Head of caudate nucleus (tissue), 42 donors: Measurements from ENCODE around the gene B4GALT6.

Experiments
- DNase-seq, 42 donors: peaks; one replicate each; pipeline versions ENCODE4 v3.0.0 to v3.0.0-alpha.2; 2020 to 2021; ENCODE audit warnings: mixed read lengths in 7 of 42
- intact Hi-C: fragments of 100-400 bp; cut with DNase I; formaldehyde crosslinking; loops from one replicate; pipeline ENCODE4 v1.15.0; 2022

Gene B4GALT6

DNA sequence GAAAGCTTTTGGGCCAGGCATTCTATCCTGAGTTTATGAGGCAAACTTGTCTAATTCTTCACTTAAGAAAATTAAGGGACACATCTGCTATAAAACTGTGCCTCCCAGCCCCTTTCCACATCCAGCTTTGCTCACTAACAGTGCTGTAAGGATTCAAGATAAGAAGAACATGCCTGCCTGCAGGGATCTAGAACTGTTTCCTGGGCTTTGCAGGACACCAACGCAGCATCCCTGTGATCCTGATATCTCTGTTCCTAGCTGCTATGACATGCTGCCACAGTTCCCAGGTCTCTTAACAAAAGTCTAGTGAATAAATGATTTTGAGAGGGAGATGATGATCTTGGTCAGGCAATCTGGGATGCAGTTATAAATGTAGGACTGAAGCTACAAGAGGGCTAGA, 12.4 kb downstream of the B4GALT6 start:
- intact Hi-C loops: no loop called here
- no peak for DNase-seq

- DNase-seq: no peak
- intact Hi-C loops: no loop called here
Observed at GRCh38 chr18:31669541-31669940, 14.8 kb downstream of the B4GALT6 start.

DNA sequence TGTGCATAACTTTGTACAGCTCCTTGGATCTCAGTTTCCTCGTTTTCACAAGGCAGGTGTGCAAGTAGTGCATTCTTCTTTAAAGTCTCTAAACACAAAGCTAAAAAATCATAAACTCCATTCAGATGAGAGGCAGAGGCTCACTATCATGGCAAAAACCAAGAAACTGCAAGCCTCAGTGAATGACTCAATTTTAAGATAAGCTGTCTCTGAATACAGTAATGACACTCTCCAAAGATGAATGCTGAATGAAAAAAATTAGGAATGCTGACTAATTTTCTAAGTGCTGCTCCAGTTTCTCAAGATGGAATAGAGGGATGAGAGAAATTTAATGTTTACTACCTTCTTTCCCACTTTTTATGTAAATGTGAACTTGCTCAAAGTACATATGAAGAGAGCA, 17.2 kb downstream of the B4GALT6 start:
- intact Hi-C loops: no loop called here
- no peak for DNase-seq

GRCh38 chr18:31666055-31666454, 18.3 kb downstream of the B4GALT6 start:
- DNase-seq: no peak
- intact Hi-C loops: no loop called here

GRCh38 chr18:31664101-31664500, 20.3 kb downstream of the B4GALT6 start:
- intact Hi-C loops: no loop called here
- DNase-seq: no peak

- DNase-seq: no peak
- intact Hi-C loops: no loop called here
Observed at GRCh38 chr18:31661965-31662364, 22.4 kb downstream of the B4GALT6 start.

DNA sequence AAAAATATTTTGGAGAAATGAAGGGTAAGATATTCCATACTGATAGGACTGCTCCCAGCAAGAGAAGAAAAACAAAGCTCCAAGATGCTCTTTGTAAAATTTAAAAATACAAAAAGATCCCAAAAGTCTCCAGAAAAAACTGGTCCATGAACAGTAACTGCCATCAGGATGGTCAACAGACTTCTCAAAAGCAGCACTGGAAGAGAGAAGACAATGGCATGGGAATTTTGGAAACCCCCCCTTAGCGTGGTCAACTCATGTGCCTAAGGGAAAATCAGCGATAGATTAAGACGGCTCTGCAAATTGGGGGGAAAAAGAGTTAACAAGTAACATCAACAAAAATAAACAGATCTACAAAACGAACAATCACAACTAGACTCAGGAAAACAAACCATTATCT, 23.6 kb downstream of the B4GALT6 start:
- DNase-seq: no peak
- intact Hi-C loops: no loop called here

DNA sequence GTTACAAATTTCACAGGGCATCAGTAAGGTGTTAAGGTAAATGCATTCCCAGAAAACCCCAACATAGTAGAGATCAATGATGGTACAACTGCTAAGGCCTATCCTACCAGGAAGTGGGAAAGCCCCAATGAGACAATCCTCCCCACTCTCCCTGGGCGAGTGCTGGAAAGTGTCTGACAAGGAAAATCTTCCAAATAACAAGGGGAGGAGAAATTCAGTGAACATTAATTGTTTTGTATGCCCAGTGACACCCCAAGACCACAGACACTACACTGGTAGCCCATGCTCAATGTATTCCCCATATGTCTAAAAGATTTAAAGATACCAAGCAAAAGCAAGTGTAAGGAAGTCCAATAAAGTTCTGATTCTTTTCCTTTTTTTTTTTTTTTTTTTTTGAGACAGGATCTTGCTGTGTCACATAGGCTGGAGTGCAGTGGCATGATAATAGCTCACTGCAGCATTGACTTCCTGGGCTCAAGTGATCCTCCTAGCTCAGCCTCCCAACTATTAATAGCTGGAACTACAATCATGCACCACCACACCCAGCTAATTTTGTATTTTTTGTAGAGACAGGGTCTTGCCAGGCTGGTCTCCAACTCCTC, 24.7 kb downstream of the B4GALT6 start:
- intact Hi-C loops: no loop called here
- no peak for DNase-seq

DNA sequence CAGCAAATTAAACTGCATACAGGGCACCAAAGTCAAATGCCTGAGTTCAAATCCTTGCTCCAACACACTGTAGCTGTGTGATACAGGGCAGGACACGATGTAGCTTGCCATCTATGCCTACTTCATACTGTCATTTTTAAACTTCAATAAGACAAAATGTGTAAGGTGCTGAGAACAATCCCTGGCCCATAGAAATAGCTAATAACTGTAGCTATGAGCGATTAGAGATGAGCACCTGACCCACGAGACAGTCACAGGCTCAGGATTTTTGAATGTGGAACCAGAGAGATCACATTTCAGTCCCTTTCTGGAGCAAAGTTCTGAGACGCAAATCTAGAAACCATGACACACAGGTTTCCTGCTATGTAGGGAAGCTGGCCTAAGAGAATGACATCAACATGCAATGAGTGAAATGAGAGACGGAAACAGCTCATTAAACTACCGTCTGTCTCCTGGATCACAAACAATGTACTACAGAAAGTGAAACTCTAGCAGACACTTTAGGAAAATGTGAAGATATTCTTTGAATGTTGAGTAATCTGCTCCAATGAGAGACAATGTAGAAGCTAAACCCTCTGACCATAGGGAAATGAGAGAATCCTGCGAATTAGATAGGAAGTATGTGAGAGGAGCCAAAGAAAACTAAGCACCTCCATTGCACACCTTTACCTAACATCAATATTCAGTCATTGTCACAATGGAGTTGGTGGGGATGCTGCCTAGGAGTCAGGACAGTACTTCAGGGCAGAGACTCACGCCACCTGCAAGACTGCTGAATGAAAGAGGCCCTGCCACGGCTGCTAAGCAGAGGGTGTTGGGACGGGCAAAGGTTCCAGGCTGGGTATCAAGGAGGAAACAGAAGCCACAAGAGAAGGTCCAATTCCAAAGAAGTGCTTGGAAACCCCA, 25.5 kb downstream of the B4GALT6 start:
- intact Hi-C loops: no loop called here
- DNase-seq: no peak

DNA sequence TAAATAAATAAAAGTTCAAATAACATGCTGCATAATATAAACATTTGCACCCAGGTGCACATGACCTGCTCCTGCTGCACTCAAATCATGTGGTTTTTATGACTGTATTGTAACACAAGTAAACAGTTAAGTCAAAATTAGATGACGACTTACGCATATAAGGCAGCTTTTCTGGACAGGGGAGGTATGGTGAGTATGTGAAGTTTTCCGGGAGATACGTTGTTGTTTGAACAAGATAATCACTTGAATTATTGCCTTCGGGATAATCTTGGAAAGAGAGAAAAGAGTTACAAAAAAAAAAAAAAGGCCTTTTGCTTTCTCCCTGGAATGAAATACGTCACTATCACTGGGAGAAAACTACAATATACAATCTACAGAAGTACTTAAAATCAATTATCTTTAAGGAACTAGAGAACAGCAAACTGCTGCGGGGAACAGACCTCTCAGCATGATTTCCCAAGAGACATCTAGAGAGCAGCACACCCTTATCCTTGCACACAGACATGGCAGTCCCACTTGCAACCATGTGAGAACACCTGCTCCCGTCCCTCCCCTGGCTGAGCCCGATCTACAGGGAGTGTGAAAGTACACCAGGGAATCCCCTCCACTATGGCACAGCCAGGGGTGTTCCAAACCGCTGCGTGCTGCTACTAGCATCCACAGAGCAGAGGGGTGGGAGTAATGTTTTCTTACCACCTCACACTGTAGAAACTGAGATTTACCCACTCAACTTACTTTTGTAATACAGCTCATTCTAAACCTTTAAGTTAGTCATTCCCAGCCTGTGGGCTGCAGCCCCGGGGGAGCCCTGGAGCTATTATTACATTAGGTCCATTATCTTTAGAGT, 26.3 kb downstream of the B4GALT6 start:
- intact Hi-C loops: no loop called here
- DNase-seq: no peak

GRCh38 chr18:31656754-31657153, 27.6 kb downstream of the B4GALT6 start:
- intact Hi-C loops: no loop called here
- no peak for DNase-seq

GRCh38 chr18:31655354-31655753, 29.0 kb downstream of the B4GALT6 start:
- DNase-seq: no peak
- intact Hi-C loops: no loop called here

- DNase-seq: no peak
- intact Hi-C loops: no loop called here
Observed at GRCh38 chr18:31652877-31653276, 31.5 kb downstream of the B4GALT6 start.

DNA sequence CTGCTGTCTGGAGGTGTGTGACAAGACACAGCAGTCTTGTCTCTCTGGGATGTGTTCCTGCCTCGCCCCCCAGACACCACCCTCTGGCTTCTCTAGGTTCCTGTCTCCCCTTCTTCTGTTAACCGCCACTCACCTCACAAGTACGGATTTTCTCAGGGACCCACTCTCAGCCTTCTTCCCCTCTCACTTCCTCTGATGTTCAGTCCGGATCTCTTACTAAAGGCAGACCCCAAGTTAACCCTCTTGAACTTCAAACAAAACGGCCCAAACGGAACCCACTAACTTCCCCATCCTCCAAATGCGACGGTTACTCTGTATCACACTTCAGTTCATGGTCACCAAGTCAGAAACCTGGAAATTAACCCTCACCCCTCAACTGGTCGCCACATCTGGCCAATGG, 32.0 kb downstream of the B4GALT6 start:
- DNase-seq: no peak
- intact Hi-C loops: no loop called here

- intact Hi-C loops: no loop called here
- no peak for DNase-seq
Observed at GRCh38 chr18:31651369-31651768, 33.0 kb downstream of the B4GALT6 start.

DNA sequence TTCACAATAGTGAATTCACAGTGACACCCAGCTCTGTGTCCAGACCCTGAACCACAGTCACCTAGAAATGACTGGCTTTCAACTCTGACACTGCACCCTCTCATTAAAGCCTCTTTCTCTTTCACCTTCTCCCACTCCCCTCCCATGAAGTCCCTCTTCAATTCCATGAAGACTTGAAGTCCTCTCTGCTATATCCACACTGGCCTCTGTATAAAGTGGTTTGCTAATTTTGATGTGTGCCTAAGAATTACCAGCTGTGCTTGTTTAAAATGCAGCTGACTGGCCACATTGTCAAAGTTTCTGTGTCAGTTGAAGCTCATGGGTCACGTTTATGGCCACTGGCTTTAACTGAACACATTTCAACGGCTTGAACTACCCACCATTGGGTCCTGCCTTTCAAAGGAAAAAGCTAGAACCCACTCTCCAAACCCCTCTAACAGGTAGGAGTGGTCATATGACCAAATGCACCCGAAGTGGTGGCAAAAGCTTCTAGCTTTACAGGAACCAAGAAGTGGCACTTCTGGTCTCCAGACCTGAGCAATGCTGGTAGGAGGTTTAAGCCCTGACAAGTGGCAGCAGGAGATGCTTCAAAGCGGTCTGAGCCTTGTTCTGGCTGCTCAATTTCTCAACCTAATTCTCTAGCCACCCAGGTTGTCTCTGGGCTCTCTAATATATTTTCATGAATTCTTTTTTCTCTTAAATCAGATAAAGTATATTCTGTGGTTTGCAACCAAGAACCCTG, 34.2 kb downstream of the B4GALT6 start:
- intact Hi-C loops: no loop called here
- no peak for DNase-seq

DNA sequence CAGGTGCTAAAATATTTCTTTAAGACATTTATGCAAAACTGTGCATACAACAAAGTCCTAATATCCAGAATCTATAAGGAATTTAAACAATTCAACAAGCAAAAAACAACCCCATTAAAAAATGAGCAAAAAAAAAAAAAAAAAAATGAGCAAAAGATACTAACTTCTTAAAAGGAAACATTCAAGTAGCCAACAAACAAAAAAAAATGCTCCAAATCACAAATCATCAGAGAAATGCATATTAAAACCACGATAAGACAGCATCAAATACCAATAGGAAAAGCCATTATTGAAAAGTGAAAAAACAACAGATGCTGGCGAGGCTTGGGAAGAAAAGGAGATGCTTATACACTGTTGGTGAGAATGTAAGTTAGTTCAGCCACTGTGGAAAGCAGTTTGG, 34.9 kb downstream of the B4GALT6 start:
- intact Hi-C loops: no loop called here
- no peak for DNase-seq

- DNase-seq: no peak
- intact Hi-C loops: no loop called here
Observed at GRCh38 chr18:31648966-31649429, 35.4 kb downstream of the B4GALT6 start.

GRCh38 chr18:31648458-31648857, 35.9 kb downstream of the B4GALT6 start:
- intact Hi-C loops: no loop called here
- DNase-seq: no peak
